ENCODE data around the gene MITD1. TPM values are rescaled to one million over a fixed set of nuclear protein-coding genes. Genes with fewer than 3 reads are reported as not detected.

The MITD1 gene
- total and polyA plus RNA-seq, 2 of the 8 experiments (the other 6 are each of a cell fraction or from before 2014, with no cell fraction given) = 15.2 to 31.7 TPM

GRCh38 chr2:99141110-99142108, 39.4 kb downstream of the MITD1 start, which contains the start of gene C2orf15 (continued):
- TF ChIP-seq CHD7 (IDR thresholded peaks at IDR 0.05; ENCODE audit: insufficient replicate concordance, low read length) (no peak), CREB1 (IDR thresholded peaks at IDR 0.05) (peak; percentile 72; the same call in 1 of the 2 replicates), HDAC6 (IDR thresholded peaks at IDR 0.05; ENCODE audit: low read depth, low read length) (no peak), SP1 (IDR thresholded peaks at IDR 0.05; ENCODE audit: low read depth, low read length) (no peak), POLR2A (IDR thresholded peaks at IDR 0.05; ENCODE audit: control extremely low read depth in 1 of 2, low read depth in 2 of 2, low read length in 2 of 2) (peak; percentile 63 to 67; a peak in 2 of 3 replicates), SUZ12 (IDR thresholded peaks at IDR 0.05; ENCODE audit: low read length) (no peak), ASH2L (IDR thresholded peaks at IDR 0.05; ENCODE audit: low read length) (peak; percentile 92)
- TF ChIP-seq, protein P1, sequence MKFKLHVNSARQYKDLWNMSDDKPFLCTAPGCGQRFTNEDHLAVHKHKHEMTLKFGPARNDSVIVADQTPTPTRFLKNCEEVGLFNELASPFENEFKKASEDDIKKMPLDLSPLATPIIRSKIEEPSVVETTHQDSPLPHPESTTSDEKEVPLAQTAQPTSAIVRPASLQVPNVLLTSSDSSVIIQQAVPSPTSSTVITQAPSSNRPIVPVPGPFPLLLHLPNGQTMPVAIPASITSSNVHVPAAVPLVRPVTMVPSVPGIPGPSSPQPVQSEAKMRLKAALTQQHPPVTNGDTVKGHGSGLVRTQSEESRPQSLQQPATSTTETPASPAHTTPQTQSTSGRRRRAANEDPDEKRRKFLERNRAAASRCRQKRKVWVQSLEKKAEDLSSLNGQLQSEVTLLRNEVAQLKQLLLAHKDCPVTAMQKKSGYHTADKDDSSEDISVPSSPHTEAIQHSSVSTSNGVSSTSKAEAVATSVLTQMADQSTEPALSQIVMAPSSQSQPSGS (IDR thresholded peaks at IDR 0.05; ENCODE audit: low read length) = no peak
